Astrocyte (in vitro differentiated cells and primary cell): Measurements from ENCODE around the gene PPP2R5E.

Experiments
- CTCF ChIP-seq: IDR thresholded peaks from 2 replicates; pipeline ENCODE4 v1.5.1; 2011; ENCODE audit warnings: low read depth, mild to moderate bottlenecking, inconsistent platforms, low read length, moderate library complexity; ENCODE audit not compliant: insufficient read depth
- EZH2 ChIP-seq: IDR thresholded peaks from 2 replicates; pipeline ENCODE4 v1.6.1; 2012; ENCODE audit warnings: mild to moderate bottlenecking, low read length, inconsistent platforms; ENCODE audit not compliant: insufficient read depth

DNA sequence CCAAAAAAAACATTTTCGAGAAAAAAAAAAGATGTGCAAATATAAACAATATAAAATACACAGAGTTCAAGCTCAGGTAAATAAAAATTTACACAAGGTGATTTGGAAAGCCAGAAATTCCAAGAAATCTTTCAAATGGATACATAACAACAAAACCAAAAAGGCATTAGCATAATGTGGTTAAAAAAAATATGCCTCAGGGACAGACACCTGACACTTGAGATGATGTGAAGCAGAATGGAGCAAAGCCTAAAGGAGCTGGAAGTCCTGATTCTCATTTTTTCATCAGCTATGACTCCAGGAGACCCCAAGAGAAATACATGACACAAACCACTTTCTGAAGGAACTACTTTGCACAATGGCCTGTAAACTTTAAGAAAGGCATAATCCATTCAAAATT, 98.6 kb downstream of the PPP2R5E start:
- TF ChIP-seq EZH2: no peak
- no peak for TF ChIP-seq CTCF
